AG08396 (cell line): ENCODE measurements around the gene CELA3A.
"Not testable (repeated sequence)": the region's sequence is repeated elsewhere in the genome, so short reads cannot be mapped to it uniquely, and the experiment has no call there.

Experiments used
- DNase-seq: peaks from one replicate; pipeline ENCODE4 v3.0.0; 2012; ENCODE audit warnings: low spot score, mixed read lengths

The CELA3A gene, protein sequence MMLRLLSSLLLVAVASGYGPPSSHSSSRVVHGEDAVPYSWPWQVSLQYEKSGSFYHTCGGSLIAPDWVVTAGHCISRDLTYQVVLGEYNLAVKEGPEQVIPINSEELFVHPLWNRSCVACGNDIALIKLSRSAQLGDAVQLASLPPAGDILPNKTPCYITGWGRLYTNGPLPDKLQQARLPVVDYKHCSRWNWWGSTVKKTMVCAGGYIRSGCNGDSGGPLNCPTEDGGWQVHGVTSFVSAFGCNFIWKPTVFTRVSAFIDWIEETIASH

DNA sequence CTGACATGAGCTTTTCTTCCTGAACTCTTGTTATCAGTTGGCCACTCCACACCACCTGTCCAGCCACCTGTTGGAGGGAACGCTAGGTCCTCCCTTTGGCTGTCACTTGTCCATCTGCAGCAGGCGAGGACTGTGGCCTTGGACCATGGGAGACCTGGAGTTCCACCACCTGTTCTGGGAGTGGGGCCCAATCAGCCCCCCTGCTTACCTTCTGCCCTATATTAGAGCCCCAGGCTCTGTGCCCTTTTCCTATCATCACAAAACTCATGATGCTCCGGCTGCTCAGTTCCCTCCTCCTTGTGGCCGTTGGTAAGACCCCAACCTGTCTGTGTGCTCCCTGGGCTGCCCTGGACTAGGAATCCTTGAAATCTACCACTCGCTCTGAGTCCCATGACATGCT lies at the start of gene CELA3A:
Gene CELA3A, plus strand, starts transcription at position 249 of the 400 bp plus-strand sequence. Its CDS starts 18 bp downstream, at position 267.
- DNase-seq = no peak

DNA sequence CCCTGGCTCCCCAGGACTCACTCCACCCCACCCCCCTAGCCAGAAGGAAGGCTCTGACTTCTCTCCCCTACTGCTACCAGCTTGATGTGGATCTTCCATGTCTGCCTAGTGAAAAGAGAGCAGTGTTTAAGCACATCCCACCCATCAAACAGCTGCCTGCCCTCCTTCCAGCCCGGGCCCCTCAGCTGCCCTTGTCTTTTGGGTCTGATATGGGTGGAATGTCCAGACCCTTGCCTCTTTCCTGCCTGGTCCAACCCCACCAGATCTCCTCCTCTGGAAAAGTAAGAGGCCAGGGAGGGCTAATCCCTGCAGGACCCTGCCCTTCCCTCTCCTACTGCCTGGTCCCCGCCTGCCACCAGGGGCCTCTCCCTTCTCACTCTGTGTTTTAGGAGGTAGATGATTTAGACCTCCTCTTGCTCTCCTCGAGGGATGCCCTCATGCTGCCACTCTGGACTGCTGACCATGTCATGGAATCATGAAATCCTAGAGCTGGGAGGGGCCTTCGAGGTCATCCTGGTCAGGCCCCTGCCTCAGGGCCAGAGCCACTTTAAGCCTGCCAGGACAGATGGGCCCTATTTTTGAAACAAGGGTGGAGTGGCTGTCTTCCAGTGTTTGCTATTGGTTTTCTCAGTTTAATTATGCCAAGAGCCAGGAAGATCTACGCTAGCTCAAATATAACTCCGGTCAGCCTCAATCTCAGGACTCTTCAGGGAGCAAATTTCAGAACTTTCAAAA lies 48.5 kb upstream of the CELA3A start:
- DNase-seq = no peak

DNA sequence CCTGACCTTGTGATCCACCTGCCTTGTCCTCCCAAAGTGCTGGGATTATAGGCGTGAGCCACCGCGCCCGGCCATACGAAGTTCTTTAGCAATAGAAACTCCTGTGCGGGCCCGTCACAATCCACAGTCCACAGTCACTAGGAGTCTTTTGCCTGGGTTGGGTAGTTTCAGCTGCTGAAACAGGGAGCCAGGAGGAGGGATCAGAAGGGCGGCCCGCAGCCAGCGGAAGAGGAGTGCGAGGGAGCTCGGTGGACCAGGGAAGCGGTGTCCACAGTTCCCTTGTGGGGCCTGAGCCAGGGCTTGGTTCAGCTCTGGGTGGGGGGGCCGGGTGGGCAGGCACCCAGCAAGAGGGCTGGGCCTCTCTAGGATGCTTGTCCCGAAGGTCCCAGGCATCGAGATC lies 46.4 kb upstream of the CELA3A start:
- no peak for DNase-seq

DNA sequence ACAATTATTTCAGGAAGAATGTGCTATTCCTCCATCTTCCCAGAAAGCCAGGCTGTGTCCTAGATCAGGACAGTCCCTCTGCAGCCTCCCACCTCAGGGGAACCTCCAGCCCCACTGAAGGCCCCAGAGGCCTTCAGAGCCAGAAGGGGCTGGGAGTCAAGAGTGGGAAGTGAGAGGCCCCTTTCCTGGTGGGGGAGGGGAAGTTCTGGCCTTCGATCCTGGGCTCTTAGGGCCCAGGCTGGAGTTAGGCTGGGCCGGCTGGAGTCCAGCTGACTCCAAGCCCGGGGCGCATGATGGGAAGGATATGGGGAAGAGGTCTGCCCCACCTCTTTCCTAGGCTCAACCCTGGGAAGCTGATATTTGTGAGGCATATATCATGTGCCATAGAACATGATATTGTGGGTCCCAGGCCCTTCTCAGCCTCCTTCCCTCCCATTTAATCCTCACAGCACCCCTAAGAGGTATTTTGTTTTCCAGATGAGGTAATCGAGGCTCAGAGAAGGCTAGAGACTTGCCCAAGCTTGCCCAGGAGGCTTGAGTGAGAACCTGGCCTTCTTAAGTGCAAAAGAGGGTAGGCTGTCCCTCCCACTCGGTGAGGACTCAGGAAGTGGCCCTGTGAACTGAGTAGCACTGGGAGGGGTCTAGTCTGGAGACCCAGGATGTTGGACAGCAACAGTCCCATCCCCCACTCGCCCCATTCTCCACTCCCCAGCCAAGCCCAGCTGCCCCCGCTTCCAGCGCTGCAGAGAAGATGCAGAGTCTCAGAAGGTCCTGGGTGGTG lies 45.8 kb upstream of the CELA3A start:
- DNase-seq = no peak

DNA sequence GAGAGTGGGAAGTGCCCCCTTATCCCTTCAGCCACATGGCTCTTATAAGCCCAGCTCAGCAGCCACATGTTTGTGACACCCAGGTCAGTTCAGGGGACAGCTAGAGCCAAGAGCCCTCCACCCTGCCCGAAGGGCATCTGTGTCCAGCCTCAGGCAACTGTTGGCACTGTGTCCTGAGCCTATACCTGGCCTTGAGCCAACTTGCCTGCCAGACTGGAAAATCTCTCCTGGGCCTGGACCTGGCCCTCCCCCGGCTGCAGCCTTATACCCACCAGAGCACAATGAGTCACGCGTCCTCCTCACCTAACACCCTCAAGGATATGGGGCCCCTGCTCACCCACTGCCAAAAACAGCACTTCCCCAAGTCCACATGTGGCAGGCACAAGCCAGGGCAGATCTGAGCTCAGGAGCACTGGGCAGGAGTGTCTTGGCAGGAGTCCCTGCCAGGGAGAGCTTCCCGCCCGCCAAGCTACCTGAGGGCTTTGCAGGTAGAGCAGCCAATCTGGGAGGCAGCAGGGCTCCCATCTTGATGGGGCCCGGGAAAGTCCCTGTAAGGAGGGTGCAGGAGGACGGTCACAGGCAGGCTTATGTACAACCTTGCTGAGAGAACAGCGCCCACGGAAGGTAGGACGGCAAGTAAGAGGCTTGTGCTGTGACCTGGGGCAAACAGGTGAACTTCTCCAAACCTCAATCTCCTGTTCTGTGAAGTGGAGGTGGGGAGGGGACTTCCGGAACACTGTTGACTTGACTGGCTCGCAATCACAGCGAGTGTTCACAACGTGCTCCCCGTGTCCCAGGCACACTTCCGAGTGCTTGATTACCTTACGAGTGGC lies 44.5 kb upstream of the CELA3A start:
- peak; percentile 30 for DNase-seq

DNA sequence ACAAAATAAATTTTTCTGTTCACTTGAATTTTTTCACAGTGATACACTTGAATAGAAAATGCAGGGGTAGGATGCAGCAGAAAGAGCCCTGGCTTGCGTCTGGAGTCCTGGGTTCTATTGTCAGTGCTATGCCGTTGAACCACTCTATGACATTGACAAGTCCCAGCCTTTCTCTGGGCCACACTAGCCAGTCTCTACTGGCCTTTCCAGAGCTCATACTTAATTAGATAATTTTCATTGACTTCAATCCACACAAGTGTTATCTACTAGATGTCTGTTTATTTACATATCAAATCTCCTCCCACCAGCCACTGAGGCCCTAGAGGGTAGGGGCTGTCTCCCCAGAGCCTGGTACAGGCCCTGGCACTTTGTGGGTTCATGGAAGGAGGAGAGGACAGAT lies 40.1 kb upstream of the CELA3A start:
- DNase-seq = no peak

DNA sequence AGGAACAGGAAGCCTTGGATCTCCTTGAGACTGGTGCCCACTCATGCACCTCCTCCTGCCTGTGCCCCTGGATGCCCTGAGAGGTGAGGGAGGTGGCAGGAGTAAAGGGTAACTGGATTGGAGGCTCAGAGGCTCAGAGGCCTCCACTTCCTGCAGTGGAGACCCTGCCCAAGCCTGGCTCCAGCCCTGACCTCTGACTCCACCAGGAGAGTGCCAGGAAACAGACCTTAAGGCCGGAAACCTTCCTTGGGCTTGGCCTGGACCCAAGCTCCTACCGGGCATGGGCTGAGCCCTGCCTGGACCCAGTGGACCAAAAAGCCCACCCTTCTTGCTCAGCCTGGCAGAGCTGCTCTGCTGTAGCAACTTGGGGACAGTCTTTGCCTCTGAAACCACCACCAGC lies 39.7 kb upstream of the CELA3A start:
- no peak for DNase-seq

DNA sequence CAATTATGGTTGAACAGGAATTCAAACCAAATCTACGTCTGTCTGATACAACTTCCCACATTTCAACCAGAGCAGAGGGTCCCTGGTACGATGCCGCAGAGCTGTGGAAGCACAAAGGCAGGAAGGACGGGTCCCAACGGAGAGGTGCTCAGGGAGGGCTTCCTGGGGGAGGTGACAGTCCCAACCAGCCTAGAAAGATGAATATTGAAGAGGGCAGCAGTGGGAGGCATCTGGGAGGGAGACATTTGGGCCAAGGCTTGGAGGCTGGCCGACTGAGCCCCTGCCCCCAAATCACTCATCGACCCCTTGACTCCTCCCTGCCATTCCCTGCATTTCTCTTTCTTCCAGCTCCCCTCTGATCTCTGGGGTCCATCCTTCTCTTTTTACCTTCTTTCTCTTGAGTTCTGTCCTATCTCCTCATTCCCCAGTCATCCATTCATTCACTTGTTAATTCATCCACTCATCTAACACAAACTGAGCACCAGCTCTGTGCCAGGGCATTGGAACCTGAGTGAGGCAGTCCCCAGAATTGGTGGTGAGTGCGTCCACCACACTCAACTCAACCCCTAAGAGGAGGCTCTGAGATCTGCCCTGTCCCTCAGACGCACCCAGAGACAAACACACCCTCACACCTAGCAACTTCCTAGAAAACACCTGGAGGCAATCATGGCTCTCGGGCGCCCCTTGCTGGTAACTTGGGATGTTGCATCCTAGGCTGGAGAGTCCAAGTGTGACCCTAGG lies 37.8 kb upstream of the CELA3A start:
- DNase-seq = peak; percentile 73

DNA sequence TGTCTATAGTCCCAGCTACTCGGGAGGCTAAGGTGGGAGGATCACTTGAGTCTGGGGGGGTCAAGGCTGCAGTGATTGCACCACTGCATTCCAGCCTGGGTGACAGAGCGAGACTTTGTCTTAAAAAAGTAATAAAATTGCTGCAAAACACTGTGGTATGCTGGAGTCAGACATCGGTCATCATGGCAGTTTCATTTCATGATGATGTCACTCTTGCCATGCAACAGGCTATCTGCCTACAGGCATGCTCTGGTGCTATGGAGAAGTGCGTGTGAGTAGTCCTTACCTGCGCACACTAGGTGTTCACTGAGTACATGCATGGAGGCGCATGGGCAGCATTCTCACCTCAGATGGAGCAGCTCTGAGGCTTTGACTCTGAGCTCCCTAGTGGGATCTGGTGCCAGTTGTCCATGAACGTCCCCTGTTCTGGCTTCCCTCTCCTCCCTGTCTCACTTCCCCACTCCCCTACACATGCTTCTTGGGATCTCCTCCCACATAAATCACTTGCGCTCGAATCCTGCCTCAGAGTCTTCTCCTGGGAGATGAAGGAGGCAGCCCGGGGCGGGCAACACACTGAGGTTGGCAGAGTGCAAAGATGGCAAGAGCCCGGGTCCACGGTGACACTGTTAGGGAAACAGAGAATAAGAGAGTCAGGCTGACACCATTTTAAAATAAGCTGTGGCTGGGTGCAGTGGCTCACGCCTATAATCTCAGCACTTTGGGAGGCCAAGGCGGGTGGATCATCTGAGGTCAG lies 35.0 kb upstream of the CELA3A start:
- peak; percentile 54 for DNase-seq

DNA sequence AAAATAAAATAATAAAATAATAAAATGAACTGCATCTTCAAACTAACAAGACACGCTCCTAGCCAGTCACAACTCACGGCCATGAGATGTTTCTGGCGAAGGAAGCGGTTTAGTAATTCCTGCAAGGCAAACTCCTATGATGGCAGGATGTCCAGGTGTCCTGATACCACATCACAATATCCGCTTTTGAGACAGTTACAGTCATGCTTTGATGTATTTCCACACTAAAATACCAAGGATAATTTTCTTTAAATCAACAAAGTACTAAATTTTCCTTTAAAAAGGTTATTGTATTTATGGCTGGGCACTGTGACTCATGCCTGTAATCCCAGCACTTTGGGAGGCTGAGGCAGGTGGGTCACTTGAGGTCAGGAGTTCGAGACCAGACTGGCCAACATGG lies 34.2 kb upstream of the CELA3A start:
- not testable (repeated sequence) for DNase-seq

DNA sequence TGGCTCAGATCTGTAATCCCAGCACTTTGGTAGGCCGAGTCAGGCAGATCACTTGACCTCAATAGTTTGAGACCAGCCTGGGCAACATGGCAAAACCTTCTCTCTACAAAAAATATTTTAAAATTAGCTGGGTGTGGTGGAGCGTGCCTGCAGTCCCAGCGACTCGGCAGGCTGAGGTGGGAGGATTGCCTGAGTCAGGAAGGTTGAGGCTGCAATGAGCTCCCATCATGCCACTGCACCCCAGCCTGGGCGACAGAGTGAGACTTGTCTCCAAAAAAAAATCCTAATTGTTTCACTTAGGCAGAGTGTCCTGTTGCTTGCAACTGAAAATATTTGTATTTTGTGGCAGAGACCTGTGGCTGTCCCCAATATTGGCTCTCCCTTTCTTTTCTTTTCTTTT lies 32.4 kb upstream of the CELA3A start:
- not testable (repeated sequence) for DNase-seq

DNA sequence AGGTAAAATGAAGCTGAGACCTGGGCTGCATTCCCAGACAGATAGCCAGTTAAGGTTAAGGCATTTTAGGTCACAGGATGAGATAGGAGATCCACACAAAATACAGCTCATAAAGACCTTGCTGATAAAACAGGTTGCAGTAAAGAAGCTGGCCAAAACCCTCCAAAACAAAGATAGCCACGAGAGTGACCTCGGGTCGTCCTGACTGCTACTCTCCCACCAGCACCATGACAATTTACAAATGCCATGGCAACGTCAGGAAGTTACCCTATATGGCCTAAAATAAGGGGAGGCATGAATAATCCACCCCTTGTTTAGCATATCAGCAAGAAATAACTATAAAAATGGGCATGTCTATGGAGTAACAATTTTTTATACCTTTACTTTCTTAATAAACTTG lies 30.9 kb upstream of the CELA3A start:
- DNase-seq = not testable (repeated sequence)

DNA sequence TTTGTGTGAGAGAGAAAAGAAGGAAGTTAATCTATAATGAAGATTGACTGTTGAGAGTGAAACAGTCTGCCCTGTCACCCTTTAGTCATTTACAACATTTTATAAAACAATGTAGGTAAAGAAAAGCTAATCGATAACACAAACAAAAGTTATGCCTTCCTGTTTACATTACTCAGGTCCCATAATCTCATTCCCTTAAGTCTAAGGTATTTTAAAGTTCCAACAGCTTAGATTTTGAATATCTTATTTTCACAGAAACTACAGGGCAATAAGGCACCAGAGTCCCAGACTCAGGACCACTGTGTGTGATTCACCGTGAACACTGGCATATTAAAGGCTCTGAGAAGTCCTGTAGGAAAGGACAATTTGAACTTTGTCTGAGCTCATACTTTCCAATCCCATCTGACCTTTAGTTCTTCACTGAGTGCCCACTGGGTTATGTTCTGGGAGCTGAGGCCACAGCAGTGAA lies 28.4 kb upstream of the CELA3A start:
- not testable (repeated sequence) for DNase-seq

DNA sequence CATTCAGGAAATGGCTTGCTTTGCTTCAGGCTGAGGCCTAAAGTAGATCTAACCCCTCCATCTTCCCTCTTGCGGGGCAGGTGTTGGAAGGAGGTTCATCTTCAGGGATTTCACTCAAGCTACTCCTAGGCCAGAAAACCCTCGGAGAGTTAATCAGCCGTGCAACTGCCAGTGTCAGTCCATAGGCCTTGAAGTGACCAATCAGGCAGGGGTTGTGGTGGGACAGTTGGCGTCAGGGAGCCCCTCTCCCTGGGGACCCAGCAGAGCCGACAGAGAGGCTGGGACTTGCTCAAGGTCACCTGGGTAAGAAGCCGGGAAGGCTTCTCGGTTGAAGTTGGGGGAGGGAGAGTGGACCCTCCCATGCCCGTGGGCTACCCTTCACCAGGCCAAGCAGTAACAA lies 27.5 kb upstream of the CELA3A start:
- DNase-seq = not testable (repeated sequence)

DNA sequence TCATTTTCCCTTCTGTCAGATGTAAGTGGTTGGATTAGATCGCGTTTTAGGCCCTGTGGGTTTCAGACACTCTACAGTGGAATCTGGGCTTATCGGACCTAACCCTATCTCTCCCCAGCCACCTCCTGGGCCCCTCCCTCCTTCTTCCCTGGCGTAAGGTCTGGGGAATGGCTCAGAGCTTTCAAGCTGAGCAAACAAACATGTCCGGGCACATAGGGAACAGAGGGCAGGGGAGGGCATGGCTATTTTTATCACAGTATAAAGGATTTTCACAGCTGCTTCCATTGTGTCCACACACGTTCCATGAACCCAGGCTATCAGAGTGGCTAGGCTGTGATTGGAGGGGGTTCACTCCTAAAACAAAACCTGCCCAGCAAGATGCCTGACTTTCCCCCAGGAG lies 26.8 kb upstream of the CELA3A start:
- not testable (repeated sequence) for DNase-seq

DNA sequence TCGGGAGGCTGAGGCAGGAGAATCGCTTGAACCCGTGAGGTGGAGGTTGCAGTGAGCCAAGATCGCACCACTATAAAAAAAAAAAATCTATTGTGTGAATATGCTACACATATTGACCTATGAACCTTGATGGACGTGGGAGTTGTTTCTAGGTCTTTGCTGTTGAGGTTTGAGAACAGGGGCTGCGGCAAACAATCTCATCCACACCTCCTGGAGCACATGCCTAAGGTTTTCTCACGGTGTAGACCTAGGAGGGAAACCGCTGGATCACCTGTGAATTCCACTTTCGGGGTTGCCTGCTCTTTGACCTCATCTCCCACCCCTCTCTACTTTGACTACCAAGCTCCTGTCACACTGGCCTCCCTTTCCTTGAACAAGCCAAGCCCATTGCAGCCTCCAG lies 26.2 kb upstream of the CELA3A start:
- not testable (repeated sequence) for DNase-seq

DNA sequence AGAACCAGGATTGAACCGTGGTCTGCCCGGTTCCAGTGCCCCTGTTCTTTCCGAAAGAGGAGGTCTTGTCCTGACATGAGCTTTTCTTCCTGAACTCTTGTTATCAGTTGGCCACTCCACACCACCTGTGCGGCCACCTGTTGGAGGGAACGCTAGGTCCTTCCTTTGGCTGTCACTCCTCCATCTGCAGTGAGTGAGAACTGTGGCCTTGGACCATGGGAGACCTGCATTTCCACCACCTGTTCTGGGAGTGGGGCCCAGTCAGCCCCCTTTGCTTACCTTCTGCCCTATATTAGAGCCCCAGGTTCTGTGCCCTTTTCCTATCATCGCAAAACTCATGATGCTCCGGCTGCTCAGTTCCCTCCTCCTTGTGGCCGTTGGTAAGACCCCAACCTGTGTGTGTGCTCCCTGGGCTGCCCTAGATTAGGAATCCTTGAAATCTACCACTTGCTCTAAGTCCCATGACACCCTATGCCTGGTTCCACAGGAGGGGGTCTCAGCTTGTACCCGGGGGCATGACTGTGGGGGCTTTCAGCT lies 24.7 kb upstream of the CELA3A start, which contains the start of gene CELA3B:
Gene CELA3B, plus strand, starts transcription at position 320 of the 537 bp plus-strand sequence. Its CDS starts 18 bp downstream, at position 338.
- DNase-seq = not testable (repeated sequence)

DNA sequence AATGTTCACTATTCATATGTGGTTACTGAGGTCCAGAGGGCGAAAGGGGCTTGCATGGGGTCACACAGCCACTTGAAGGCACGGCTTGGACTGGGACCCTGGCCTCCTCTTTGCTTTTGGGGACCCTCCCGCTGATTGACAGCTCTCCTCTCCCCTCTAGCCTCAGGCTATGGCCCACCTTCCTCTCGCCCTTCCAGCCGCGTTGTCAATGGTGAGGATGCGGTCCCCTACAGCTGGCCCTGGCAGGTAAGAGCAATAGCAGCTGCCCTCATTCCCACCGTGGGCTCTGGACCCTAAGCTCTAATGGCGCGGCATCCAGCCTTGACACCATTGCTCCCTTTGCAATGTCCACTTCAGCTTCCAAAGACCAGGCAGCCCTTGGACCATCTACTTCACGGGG lies 23.2 kb upstream of the CELA3A start:
- not testable (repeated sequence) for DNase-seq

DNA sequence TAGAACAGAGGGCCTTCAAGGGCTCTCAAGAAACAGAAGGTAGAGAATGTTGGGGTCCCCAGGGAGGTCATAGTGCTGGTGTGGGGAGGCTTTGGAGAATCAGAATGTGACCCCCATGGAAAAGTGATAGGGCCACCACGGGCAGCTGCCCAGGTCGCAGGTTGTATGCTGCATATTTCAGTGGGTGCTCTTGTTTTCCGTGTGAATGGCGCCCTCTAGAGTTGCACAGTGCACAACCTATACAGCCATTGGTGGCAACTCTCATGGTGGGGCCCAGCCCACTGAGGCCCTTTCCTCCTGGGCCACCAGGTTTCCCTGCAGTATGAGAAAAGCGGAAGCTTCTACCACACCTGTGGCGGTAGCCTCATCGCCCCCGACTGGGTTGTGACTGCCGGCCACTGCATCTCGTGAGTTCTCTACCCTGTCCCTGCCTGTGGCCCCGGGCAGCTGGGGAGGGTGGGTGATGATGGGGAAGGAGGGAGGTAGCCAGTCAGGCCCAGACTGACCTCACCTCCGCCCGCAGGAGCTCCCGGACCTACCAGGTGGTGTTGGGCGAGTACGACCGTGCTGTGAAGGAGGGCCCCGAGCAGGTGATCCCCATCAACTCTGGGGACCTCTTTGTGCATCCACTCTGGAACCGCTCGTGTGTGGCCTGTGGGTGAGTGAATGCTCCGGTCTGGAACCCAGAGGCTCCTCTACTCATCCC lies 20.8 kb upstream of the CELA3A start:
- DNase-seq = not testable (repeated sequence)
